CD4-positive, alpha-beta T cell (primary cell): ENCODE data around the gene NQO2. TPM values are rescaled to one million over a fixed set of nuclear protein-coding genes. Genes with fewer than 3 reads are reported as not detected.

Experiments used
- ATAC-seq: fragments of 200-7000 bp; cut with Tn5 transposase; one replicate; pipeline ENCODE4 v1.10.0; 2022; ENCODE audit warnings: mild to moderate bottlenecking; ENCODE audit not compliant: poor library complexity
- CTCF ChIA-PET: fragments of 350-600 bp; sonication (Branson Sonifier 250); formaldehyde crosslinking; loops from one replicate; lab custom pipeline; 2021; ENCODE audit warnings: antibody characterized with exemption, inconsistent platforms; lab: Charles Lee
- POLR2A ChIA-PET: fragments of 350-600 bp; sonication (Branson Sonifier 250); formaldehyde crosslinking; loops from one replicate; lab custom pipeline; 2021; ENCODE audit warnings: antibody characterized with exemption, inconsistent platforms; lab: Charles Lee
- DNase-seq, 14 experiments: peaks; one replicate each; pipeline ENCODE4 v3.0.0-alpha.2; 2013 to 2020; ENCODE audit warnings: mixed read lengths in 2 of 14
- H3K27ac ChIP-seq, 2 donors: one replicate each; pipeline versions ENCODE4 v1.5.1 to v1.7.0; 2013; ENCODE audit warnings: low read length in 2 of 2, low read depth in 1 of 2, mild to moderate bottlenecking in 1 of 2
- H3K27me3 ChIP-seq, 2 experiments: 1 replicate in 1 of 2; 2 replicates in 1 of 2; pipeline versions ENCODE4 v1.6.1 to v1.7.0; 2013; ENCODE audit warnings: low read length in 2 of 2, control low read depth in 1 of 2, mild to moderate bottlenecking in 1 of 2, moderate library complexity in 1 of 2; ENCODE audit not compliant: insufficient read depth in 2 of 2, control insufficient read depth in 1 of 2
- H3K36me3 ChIP-seq: one replicate; pipeline ENCODE4 v1.6.1; 2013; ENCODE audit warnings: low read length, control low read depth; ENCODE audit not compliant: insufficient read depth
- H3K4me1 ChIP-seq: one replicate; pipeline ENCODE4 v1.6.1; 2013; ENCODE audit warnings: low read length, control low read depth; ENCODE audit not compliant: insufficient read depth
- H3K4me3 ChIP-seq: one replicate; pipeline ENCODE4 v1.5.1; 2013; ENCODE audit warnings: mild to moderate bottlenecking, low read length, moderate library complexity
- H3K9me3 ChIP-seq, 2 experiments: 1 replicate in 1 of 2; 2 replicates in 1 of 2; pipeline versions ENCODE4 v1.6.1 to v1.7.0; 2013; ENCODE audit warnings: low read length in 2 of 2, mild to moderate bottlenecking in 2 of 2, control low read depth in 1 of 2, moderate library complexity in 1 of 2; ENCODE audit not compliant: control insufficient read depth in 1 of 2, insufficient read depth in 1 of 2
- H3K27ac Mint-ChIP-seq: one replicate; pipeline ENCODE4 v1.8.0; 2020; ENCODE audit warnings: mixed read lengths
- H3K27me3 Mint-ChIP-seq: one replicate; pipeline ENCODE4 v1.8.0; 2021; ENCODE audit warnings: mixed read lengths
- H3K36me3 Mint-ChIP-seq: one replicate; pipeline ENCODE4 v1.8.0; 2021; ENCODE audit warnings: low read depth, mixed read lengths
- H3K4me1 Mint-ChIP-seq: one replicate; pipeline ENCODE4 v1.8.0; 2021; ENCODE audit warnings: low read depth, mixed read lengths
- H3K4me3 Mint-ChIP-seq: one replicate; pipeline ENCODE4 v1.8.0; 2020; ENCODE audit warnings: mild to moderate bottlenecking, mixed read lengths
- H3K9me3 Mint-ChIP-seq: one replicate; pipeline ENCODE4 v1.8.0; 2020; ENCODE audit warnings: mixed read lengths
- intact Hi-C, 2 experiments: fragments of 100-400 bp; cut with DNase I in 1 of 2; cut with micrococcal nuclease in 1 of 2; formaldehyde crosslinking; loops; one replicate each; pipeline versions ENCODE4 v1.15.1 to v1.9.0; 2023 to 2025; cut with DNase I, micrococcal nuclease
- total RNA-seq, 174 experiments: library from RNA in 2 of 174; stranded (reverse) in 2 of 174; gene quantifications; one replicate each; pipeline ENCODE4 v1.2.3 and lab custom pipeline; 2021 to 2026
- TF ChIP-seq, protein P1 (sequence below): fragments of 200-600 bp; IDR thresholded peaks from one replicate; pipeline ENCODE4 v1.8.0; 2022; ENCODE audit warnings: antibody characterized with exemption, mild to moderate bottlenecking

NQO2 gene
- total RNA-seq, 2 experiments from 2014 or later: 6.7 to 7.7 TPM

DNA sequence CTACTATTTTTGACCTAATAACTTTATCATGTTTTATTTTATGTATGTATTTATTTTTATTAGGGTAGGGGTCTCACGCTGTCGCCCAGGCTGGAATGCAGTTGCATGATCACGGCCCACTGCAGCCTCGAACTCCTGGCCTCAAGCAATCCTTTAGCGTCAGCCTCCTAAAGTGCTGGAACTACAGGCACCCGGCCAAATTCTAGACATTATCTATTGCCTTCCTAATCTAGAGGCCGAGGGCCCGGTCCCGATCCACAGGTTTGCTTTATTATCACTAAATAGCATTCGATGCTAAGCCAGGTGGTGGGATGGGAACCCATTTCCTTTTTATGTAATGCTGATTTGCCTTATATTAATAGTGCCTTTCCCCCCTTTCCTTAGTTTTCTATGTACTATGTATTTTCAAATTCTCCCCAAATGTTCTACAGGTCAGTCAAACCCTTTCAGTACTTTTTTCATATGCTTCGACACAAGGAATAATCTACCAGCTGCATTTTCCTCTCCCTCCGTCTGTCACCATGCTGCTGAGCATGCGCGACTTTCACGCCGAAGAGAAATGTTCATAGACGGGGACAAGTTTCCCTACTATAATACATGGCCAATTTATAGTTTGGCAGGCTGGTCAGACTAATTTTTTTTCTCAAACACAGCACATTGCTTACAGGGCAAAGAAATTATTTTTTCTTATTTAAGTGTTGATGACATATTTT lies 34.7 kb upstream of the NQO2 start:
- Histone ChIP-seq H3K36me3 (no peaks in the 10 kb centered on the region), H3K27me3 (no peaks in the 10 kb centered on the region), H3K4me3 (no peak overlapping the region), H3K4me1 (no peaks in the 10 kb centered on the region), H3K9me3 (no peaks in the 10 kb centered on the region), H3K27ac (no peak overlapping the region)
- H3K27ac Mint-ChIP-seq: no peak overlapping the region
- TF ChIP-seq, protein P1, sequence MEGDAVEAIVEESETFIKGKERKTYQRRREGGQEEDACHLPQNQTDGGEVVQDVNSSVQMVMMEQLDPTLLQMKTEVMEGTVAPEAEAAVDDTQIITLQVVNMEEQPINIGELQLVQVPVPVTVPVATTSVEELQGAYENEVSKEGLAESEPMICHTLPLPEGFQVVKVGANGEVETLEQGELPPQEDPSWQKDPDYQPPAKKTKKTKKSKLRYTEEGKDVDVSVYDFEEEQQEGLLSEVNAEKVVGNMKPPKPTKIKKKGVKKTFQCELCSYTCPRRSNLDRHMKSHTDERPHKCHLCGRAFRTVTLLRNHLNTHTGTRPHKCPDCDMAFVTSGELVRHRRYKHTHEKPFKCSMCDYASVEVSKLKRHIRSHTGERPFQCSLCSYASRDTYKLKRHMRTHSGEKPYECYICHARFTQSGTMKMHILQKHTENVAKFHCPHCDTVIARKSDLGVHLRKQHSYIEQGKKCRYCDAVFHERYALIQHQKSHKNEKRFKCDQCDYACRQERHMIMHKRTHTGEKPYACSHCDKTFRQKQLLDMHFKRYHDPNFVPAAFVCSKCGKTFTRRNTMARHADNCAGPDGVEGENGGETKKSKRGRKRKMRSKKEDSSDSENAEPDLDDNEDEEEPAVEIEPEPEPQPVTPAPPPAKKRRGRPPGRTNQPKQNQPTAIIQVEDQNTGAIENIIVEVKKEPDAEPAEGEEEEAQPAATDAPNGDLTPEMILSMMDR: no peak
- no peak overlapping the region for H3K4me3 Mint-ChIP-seq
- no peaks in the 10 kb centered on the region for H3K27me3 Mint-ChIP-seq
- H3K9me3 Mint-ChIP-seq: no peaks in the 10 kb centered on the region
- ATAC-seq (no peak), DNase-seq (no peak)
- intact Hi-C loops: no loop called here
- no peaks in the 10 kb centered on the region for H3K36me3 Mint-ChIP-seq
- POLR2A ChIA-PET: no interaction called here
- CTCF ChIA-PET: no interaction called here
- peaks cover under 1% of the 10 kb centered on the region for H3K4me1 Mint-ChIP-seq

DNA sequence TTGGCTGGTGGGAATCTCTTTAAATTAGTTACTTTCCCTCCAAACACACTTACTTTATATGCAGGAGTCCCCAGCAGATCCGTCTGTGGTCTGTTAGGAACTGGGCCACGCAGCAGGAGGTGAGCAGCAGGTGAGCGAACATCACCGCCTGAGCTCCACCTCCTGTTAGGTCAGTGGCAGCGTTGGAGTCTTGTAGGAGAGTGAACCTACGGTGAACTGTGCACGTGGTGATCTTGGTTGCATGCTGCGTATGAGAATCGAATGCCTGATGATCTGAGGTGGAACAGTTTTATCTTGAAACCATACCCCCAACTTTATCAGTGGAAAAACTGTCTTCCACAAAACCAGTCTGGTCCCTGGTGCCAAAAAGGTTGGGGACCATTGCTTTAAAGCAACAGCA lies 33.3 kb upstream of the NQO2 start:
- no peaks in the 10 kb centered on the region for H3K9me3 Mint-ChIP-seq
- no peak overlapping the region for H3K4me3 Mint-ChIP-seq
- intact Hi-C loops: no loop called here
- Histone ChIP-seq H3K36me3 (no peaks in the 10 kb centered on the region), H3K4me1 (peaks cover 8% of the 10 kb centered on the region), H3K27ac (no peak overlapping the region), H3K27me3 (no peaks in the 10 kb centered on the region), H3K4me3 (no peak overlapping the region), H3K9me3 (no peaks in the 10 kb centered on the region)
- peaks cover 10% of the 10 kb centered on the region for H3K4me1 Mint-ChIP-seq
- no peak for ATAC-seq
- no peaks in the 10 kb centered on the region for H3K36me3 Mint-ChIP-seq
- ChIA-PET CTCF (no interaction called here), POLR2A (interaction anchor here (0.9 kb wide), 2 partner anchors 23 to 191 kb away, joined by 3 read pairs; partner anchors contain the start of gene TUBB2A)
- no peak for DNase-seq
- TF ChIP-seq, protein P1: no peak
- H3K27me3 Mint-ChIP-seq: no peaks in the 10 kb centered on the region
- H3K27ac Mint-ChIP-seq: no peak overlapping the region

DNA sequence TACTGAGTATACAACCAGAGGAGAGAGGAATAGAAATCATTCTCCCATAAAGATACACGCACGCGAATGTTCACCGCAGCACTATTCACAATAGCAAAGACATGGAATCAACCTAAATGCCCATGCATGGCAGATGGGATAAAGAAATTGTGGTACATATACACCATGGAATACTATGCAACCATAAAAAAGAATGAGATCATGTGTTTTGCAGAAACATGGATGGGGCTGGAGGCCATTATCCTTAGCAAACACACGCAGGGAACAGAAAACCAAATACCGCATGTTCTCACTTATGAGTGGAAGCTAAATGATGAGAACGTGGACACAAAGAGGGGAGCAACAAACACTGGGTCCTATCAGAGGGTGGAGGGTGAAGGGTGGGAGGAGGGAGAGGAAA lies 31.8 kb upstream of the NQO2 start:
- CTCF ChIA-PET: no interaction called here
- H3K27ac Mint-ChIP-seq: no peak overlapping the region

More for the DNA sequence above, 31.8 kb upstream of the NQO2 start:
- H3K36me3 Mint-ChIP-seq: no peaks in the 10 kb centered on the region
- no peaks in the 10 kb centered on the region for H3K9me3 Mint-ChIP-seq
- H3K4me1 Mint-ChIP-seq: peaks cover 22% of the 10 kb centered on the region
- H3K27ac ChIP-seq: no peak overlapping the region
- H3K4me3 Mint-ChIP-seq: no peak overlapping the region
- ATAC-seq (no peak), DNase-seq (no peak)
- POLR2A ChIA-PET: interaction anchor here (0.7 kb wide), 1 partner anchor 21 kb away, joined by 3 read pairs; no protein-coding TSS in a partner anchor
- TF ChIP-seq, protein P1: no peak
- no peaks in the 10 kb centered on the region for H3K9me3 ChIP-seq
- H3K27me3 ChIP-seq: no peaks in the 10 kb centered on the region
- H3K36me3 ChIP-seq: no peaks in the 10 kb centered on the region
- H3K27me3 Mint-ChIP-seq: peaks cover 14% of the 10 kb centered on the region
- intact Hi-C loops: no loop called here
- H3K4me3 ChIP-seq: no peak overlapping the region
- peaks cover 17% of the 10 kb centered on the region for H3K4me1 ChIP-seq
